Activated CD8-positive, alpha-beta T cell treated with anti-CD3 and anti-CD28 coated beads for 36 hours (primary cell): ENCODE results near the gene NUP210. TPM values are rescaled to one million over a fixed set of nuclear protein-coding genes. Genes with fewer than 3 reads are reported as not detected.

ENCODE experiments used
- ATAC-seq: fragments of 200-7000 bp; cut with Tn5 transposase; one replicate; pipeline ENCODE4 v1.10.0; 2021; ENCODE audit warnings: mild to moderate bottlenecking, moderate library complexity
- CTCF ChIA-PET: fragments of 350-600 bp; sonication (Branson Sonifier 250); formaldehyde crosslinking; loops from one replicate; lab custom pipeline; 2021; ENCODE audit warnings: antibody characterized with exemption; lab: Charles Lee
- POLR2A ChIA-PET: fragments of 350-600 bp; sonication (Branson Sonifier 250); formaldehyde crosslinking; loops from one replicate; lab custom pipeline; 2021; ENCODE audit warnings: antibody characterized with exemption; lab: Charles Lee
- DNase-seq: peaks from one replicate; pipeline ENCODE4 v3.0.0-alpha.2; 2020
- H3K27ac Mint-ChIP-seq: one replicate; pipeline ENCODE4 v1.8.0; 2021; ENCODE audit warnings: mild to moderate bottlenecking, mixed read lengths
- H3K27me3 Mint-ChIP-seq: one replicate; pipeline ENCODE4 v1.8.0; 2021; ENCODE audit warnings: mixed read lengths
- H3K36me3 Mint-ChIP-seq: one replicate; pipeline ENCODE4 v1.8.0; 2021; ENCODE audit warnings: low read depth, mixed read lengths
- H3K4me1 Mint-ChIP-seq: one replicate; pipeline ENCODE4 v1.8.0; 2021; ENCODE audit warnings: low read depth, mixed read lengths
- H3K4me3 Mint-ChIP-seq: one replicate; pipeline ENCODE4 v1.8.0; 2021; ENCODE audit warnings: mild to moderate bottlenecking, moderate library complexity, mixed read lengths
- H3K9me3 Mint-ChIP-seq: one replicate; pipeline ENCODE4 v1.8.0; 2021; ENCODE audit warnings: mixed read lengths
- CTCF ChIP-seq: fragments of 200-600 bp; IDR thresholded peaks from one replicate; pipeline ENCODE4 v1.8.0; 2022; ENCODE audit warnings: antibody characterized with exemption, mild to moderate bottlenecking
- intact Hi-C: fragments of 100-400 bp; cut with micrococcal nuclease; formaldehyde crosslinking; loops from one replicate; pipeline ENCODE4 v1.10.0; 2022
- total RNA-seq, 2 experiments: library from RNA; stranded (reverse); gene quantifications; one replicate each; pipeline ENCODE4 v1.2.3, GENCODE V29; 2021

The NUP210 gene
- total RNA-seq, 2 experiments from 2014 or later, result 142 to 143 TPM

GRCh38 chr3:13358643-13359042 is 61.5 kb downstream of the NUP210 start:
- Mint-ChIP-seq H3K27ac (no peak overlapping the region), H3K36me3 (peaks cover 66% of the 10 kb centered on the region), H3K4me3 (no peak overlapping the region), H3K4me1 (peaks cover 7% of the 10 kb centered on the region), H3K27me3 (no peaks in the 10 kb centered on the region), H3K9me3 (no peaks in the 10 kb centered on the region)
- CTCF ChIA-PET, result interaction anchor here (1.2 kb wide), 1 partner anchor 93 kb away, joined by 3 read pairs; no protein-coding TSS in a partner anchor
- DNase-seq, result no peak
- intact Hi-C loops, result no loop called here
- no peak for ATAC-seq
- no peak for TF ChIP-seq CTCF
- POLR2A ChIA-PET, result interaction anchor here (0.6 kb wide), 1 partner anchor 22 kb away, joined by 3 read pairs; no protein-coding TSS in a partner anchor

GRCh38 chr3:13358051-13358450 is 62.1 kb downstream of the NUP210 start:
- Mint-ChIP-seq H3K27ac (no peak overlapping the region), H3K9me3 (no peaks in the 10 kb centered on the region), H3K4me1 (peaks cover 13% of the 10 kb centered on the region), H3K27me3 (no peaks in the 10 kb centered on the region), H3K4me3 (no peak overlapping the region), H3K36me3 (peaks cover 67% of the 10 kb centered on the region)
- ChIA-PET CTCF (no interaction called here), POLR2A (no interaction called here)
- no peak for TF ChIP-seq CTCF
- ATAC-seq, result no peak
- intact Hi-C loops, result no loop called here
- no peak for DNase-seq

- H3K27ac Mint-ChIP-seq, result no peak overlapping the region
- intact Hi-C loops, result no loop called here
- ChIA-PET POLR2A (no interaction called here), CTCF (no interaction called here)
- peaks cover 67% of the 10 kb centered on the region for H3K36me3 Mint-ChIP-seq
- no peaks in the 10 kb centered on the region for H3K9me3 Mint-ChIP-seq
- H3K4me1 Mint-ChIP-seq, result peaks cover 20% of the 10 kb centered on the region
- no peak for TF ChIP-seq CTCF
- no peak for DNase-seq
- no peak for ATAC-seq
- H3K27me3 Mint-ChIP-seq, result no peaks in the 10 kb centered on the region
- H3K4me3 Mint-ChIP-seq, result no peak overlapping the region
Measured at GRCh38 chr3:13357074-13357473, 63.0 kb downstream of the NUP210 start.

DNA sequence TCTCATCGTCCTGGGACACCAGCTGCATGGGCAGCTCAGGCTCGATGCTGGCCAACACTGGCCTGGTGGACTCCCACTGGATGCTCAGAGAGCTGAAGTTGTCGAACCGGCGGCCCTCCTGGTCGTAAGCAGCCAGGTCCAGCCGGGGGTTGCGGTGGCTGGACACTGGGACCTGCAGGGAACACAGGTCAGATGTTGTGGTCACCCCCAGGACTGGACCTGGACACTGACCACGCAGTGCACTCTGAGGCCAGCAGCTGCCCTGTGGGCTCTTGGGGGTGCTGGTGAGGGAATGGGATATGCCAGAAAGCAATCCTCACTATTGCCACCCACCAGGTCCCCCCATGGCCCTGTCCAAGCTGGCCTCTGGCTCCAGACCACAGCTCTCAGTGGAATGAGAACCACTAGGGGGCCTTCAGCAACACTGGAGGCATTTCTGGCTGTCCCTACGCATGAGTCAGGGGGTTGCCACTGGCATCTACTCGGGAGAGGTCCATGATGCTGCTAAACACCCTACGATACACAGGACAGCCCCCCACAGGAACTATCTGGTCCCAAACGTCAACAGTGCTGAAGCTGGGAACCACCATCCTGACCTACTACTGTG is 66.1 kb downstream of the NUP210 start:
- ChIA-PET CTCF (interaction anchor here (1.0 to 13.2 kb wide), 6 partner anchors 10 to 109 kb away, joined by 3 to 125 read pairs (median 4); no protein-coding TSS in a partner anchor), POLR2A (interaction anchor here (1.0 to 1.5 kb wide), 2 partner anchors 26 to 29 kb away, joined by 3 read pairs; no protein-coding TSS in a partner anchor)
- H3K4me3 Mint-ChIP-seq, result no peak overlapping the region
- TF ChIP-seq CTCF, result no peak
- H3K27me3 Mint-ChIP-seq, result no peaks in the 10 kb centered on the region
- H3K27ac Mint-ChIP-seq, result peak overlapping the region; percentile 81
- H3K36me3 Mint-ChIP-seq, result peaks cover 62% of the 10 kb centered on the region
- intact Hi-C loops, result no loop called here
- H3K4me1 Mint-ChIP-seq, result peaks cover 41% of the 10 kb centered on the region
- no peaks in the 10 kb centered on the region for H3K9me3 Mint-ChIP-seq
- ATAC-seq, result no peak
- no peak for DNase-seq

- Mint-ChIP-seq H3K36me3 (peaks cover 62% of the 10 kb centered on the region), H3K27me3 (no peaks in the 10 kb centered on the region), H3K27ac (peak overlapping the region; percentile 81), H3K4me3 (no peak overlapping the region), H3K9me3 (no peaks in the 10 kb centered on the region), H3K4me1 (peaks cover 46% of the 10 kb centered on the region)
- ATAC-seq (no peak), DNase-seq (no peak)
- intact Hi-C loops, result no loop called here
- ChIA-PET POLR2A (interaction anchor here (1.5 kb wide), 1 partner anchor 26 kb away, joined by 3 read pairs; no protein-coding TSS in a partner anchor), CTCF (interaction anchor here (1.0 to 13.2 kb wide), 5 partner anchors 17 to 110 kb away, joined by 3 to 125 read pairs (median 4); no protein-coding TSS in a partner anchor)
- no peak for TF ChIP-seq CTCF
Measured at GRCh38 chr3:13353506-13353905, 66.6 kb downstream of the NUP210 start.
